ENCODE data around the gene CD164.

The CD164 gene

GRCh38 chr6:109316909-109317308 lies 65.4 kb downstream of the CD164 start:
- no peak overlapping the region for H3K27ac ChIP-seq (ENCODE audit: low read depth, low read length)
- H3K4me3 ChIP-seq (ENCODE audit: low read depth, low read length) = no peak overlapping the region
- no peaks in the 10 kb centered on the region for H3K27me3 ChIP-seq (ENCODE audit: insufficient read depth, low read length)
- no peaks in the 10 kb centered on the region for H3K4me1 ChIP-seq (ENCODE audit: control insufficient read depth, insufficient read depth, low read length, unreplicated experiment)
- no peaks in the 10 kb centered on the region for H3K36me3 ChIP-seq (ENCODE audit: insufficient read depth, low read length)
- no peak overlapping the region for H2AFZ ChIP-seq (ENCODE audit: low read length, unreplicated experiment)
- no peaks in the 10 kb centered on the region for H3K79me2 ChIP-seq (ENCODE audit: control insufficient read depth, insufficient read depth, low read length, unreplicated experiment)

Data from ACC112 (cell line).